Lower leg skin (tissue), 4 donors: ENCODE results near the gene HAGH. TPM values are rescaled to one million over a fixed set of nuclear protein-coding genes. Genes with fewer than 3 reads are reported as not detected.

Source experiments
- DNase-seq, 2 donors: peaks; one replicate each; pipeline ENCODE4 v3.0.0-alpha.2; 2019; ENCODE audit warnings: low spot score in 2 of 2
- H3K4me3 ChIP-seq: fragments of 200-600 bp; sonication (generic); 2 replicates; pipeline ENCODE4 v1.5.1; 2017; ENCODE audit warnings: mild to moderate bottlenecking, low read depth; ENCODE audit not compliant: poor library complexity, severe bottlenecking
- CTCF ChIP-seq, 3 donors: fragments of 450-650 bp; IDR thresholded peaks; one replicate each; pipeline ENCODE4 v1.5.1; 2016; ENCODE audit warnings: antibody characterized with exemption in 3 of 3, mild to moderate bottlenecking in 3 of 3, moderate library complexity in 2 of 3
- POLR2A ChIP-seq, 2 donors: fragments of 450-650 bp; IDR thresholded peaks; one replicate each; pipeline ENCODE4 v1.6.1; 2016 to 2017; ENCODE audit warnings: antibody characterized with exemption in 2 of 2, mild to moderate bottlenecking in 1 of 2, moderate library complexity in 1 of 2
- WGBS, 2 donors: methylation state at CpG; one replicate each; pipeline ENCODE4 v1.1.5; 2018; 5-methylcytosine and 5-hydroxymethylcytosine counted together
- intact Hi-C: fragments of 100-400 bp; cut with DNase I; formaldehyde crosslinking; loops from one replicate; pipeline ENCODE4 v1.15.0; 2023; ENCODE audit warnings: low total_unique reads
- total RNA-seq, 4 donors: library from RNA; depleted of rRNA; stranded (reverse); fragments of >200 nt; gene quantifications; one replicate each; pipeline ENCODE4 v1.1.0, GENCODE V29; 2016

HAGH gene
- total RNA-seq, 4 donors from 2014 or later = 57.8 to 104 (median 89.0) TPM

GRCh38 chr16:1760911-1761310, 65.7 kb downstream of the HAGH start:
- TF ChIP-seq POLR2A (IDR thresholded peaks at IDR 0.05) (no peak), CTCF (IDR thresholded peaks at IDR 0.05) (no peak)
- DNase-seq = no peak
- H3K4me3 ChIP-seq = no peak overlapping the region
- 91 to 97% methylated on average over 10 to 15 of the region's 15 CpGs for WGBS, 2 donors
- intact Hi-C loops = no loop called here

GRCh38 chr16:1759511-1759910, 67.1 kb downstream of the HAGH start:
- no peak for DNase-seq
- TF ChIP-seq POLR2A (IDR thresholded peaks at IDR 0.05) = no peak
- no peak for TF ChIP-seq CTCF (IDR thresholded peaks at IDR 0.05)
- 92 to 93% methylated on average over 15 to 20 of the region's 21 CpGs for WGBS, 2 donors
- intact Hi-C loops = no loop called here
- H3K4me3 ChIP-seq = no peak overlapping the region

DNA sequence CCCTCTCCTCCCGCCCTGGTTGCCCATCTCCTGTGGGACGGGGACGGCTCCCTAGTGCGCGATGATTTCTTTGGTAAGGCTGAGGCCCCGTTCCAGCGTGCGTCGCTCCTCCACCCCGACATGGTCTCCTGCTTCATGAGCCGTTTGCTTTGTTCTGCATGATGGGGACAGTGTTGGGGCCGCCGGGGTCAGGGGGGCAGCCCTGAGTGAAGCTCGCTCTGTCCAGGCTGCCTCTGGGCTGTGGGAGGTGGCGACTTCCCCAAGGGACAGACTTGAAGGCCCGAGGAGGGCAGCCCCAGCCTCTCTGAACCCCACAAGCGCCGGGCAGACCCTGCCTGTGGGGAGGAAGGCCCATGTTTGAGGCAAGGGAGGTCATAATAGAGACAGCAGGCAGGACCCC, 67.7 kb downstream of the HAGH start:
- TF ChIP-seq CTCF (IDR thresholded peaks at IDR 0.05) = no peak
- no peak for TF ChIP-seq POLR2A (IDR thresholded peaks at IDR 0.05)
- intact Hi-C loops = no loop called here
- 94 to 97% methylated on average over 18 of the region's 18 CpGs for WGBS, 2 donors
- no peak for DNase-seq
- no peak overlapping the region for H3K4me3 ChIP-seq

DNA sequence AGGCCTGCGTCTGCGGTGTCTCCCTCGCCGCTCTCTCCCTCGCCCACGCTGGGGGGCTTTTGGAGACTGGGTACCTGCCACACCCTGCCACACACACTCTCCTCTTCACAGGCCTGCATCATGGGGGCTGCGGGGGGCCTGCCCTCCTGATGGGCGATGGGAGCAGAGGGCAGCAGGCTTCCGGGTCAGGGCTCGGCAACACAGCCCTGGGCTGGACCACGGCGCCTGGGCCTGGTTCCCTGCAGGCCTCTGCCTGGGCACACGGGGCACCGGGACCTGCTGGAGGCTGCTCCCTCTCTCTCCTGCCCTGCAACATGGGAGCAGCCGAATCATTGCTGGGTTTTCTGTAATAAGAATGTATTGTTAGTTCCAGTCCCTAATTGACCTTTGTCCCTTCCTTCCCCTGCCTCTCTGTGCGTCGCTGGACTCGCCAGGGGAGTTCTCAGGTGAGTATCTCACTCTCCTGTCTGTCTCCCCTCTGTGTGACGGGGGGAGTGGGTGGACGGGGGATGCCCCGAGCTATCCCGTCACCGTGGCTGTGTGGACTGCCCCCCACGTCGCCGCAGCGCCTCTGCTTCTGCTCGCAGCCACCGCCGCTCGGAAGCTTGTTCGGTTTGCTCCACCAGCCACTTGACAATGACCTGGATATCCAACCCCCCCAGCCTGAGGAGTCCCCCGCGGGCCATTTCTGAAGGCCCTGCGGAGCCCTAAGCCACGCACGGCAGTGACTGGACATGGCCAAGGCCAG, 68.7 kb downstream of the HAGH start:
- WGBS, 2 donors = 95% methylated on average over 35 to 36 of the region's 37 CpGs
- intact Hi-C loops = no loop called here
- no peak overlapping the region for H3K4me3 ChIP-seq
- TF ChIP-seq POLR2A (IDR thresholded peaks at IDR 0.05) (no peak), CTCF (IDR thresholded peaks at IDR 0.05) (no peak)
- DNase-seq = no peak

Other genes starting within 250 kb of the HAGH start
- 10 to 100 TPM; 12.5 to 24.7 (median 16.2) TPM for gene IFT140, start 214.8 kb downstream of the HAGH start, total RNA-seq
- 10 to 100 TPM; 14.2 to 29.6 (median 19.3) TPM for gene CRAMP1, start 214.5 kb downstream of the HAGH start, total RNA-seq
- gene JPT2, start 148.5 kb downstream of the HAGH start, total RNA-seq = 10 to 100 TPM; 23.3 to 40.1 (median 38.1) TPM
- gene MAPK8IP3, start 120.6 kb downstream of the HAGH start, total RNA-seq = 10 to 100 TPM; 59.9 to 95.8 (median 62.9) TPM
- 10 to 100 TPM; 77.7 to 98.4 (median 85.8) TPM for gene NME3, start 55.3 kb downstream of the HAGH start, total RNA-seq
- gene EME2, start 54.0 kb downstream of the HAGH start, total RNA-seq = 10 to 100 TPM in 3 of 4 donors, 1 to 10 TPM in 1; 7.6 to 22.3 (median 13.0) TPM
- 100 to 1,000 TPM in 3 of 4 donors, 10 to 100 TPM in 1; 90.9 to 126 (median 105) TPM for gene MRPS34, start 53.7 kb downstream of the HAGH start, total RNA-seq
- 100 to 1,000 TPM; 146 to 238 (median 172) TPM for gene SPSB3, start 44.3 kb downstream of the HAGH start, total RNA-seq
- 100 to 1,000 TPM in 1 of 4 donors, 10 to 100 TPM in 3; 79.7 to 108 (median 91.3) TPM for gene NUBP2, start 43.9 kb downstream of the HAGH start, total RNA-seq
- under 1 TPM; 0.59 to 0.69 (median 0.64) TPM for gene IGFALS, start 33.1 kb downstream of the HAGH start, total RNA-seq
- 10 to 100 TPM; 46.2 to 89.0 (median 62.3) TPM for gene FAHD1, start 381 bp upstream of the HAGH start, total RNA-seq
- gene MEIOB, start 45.3 kb upstream of the HAGH start, total RNA-seq = under 1 TPM in 1 of 4 donors, not detected in 3; 0.42 TPM
- 100 to 1,000 TPM; 103 to 153 (median 120) TPM for gene HS3ST6, start 91.6 kb upstream of the HAGH start, total RNA-seq
- gene MSRB1, start 116.4 kb upstream of the HAGH start, total RNA-seq = 10 to 100 TPM; 18.7 to 44.3 (median 31.7) TPM
- gene RPL3L, start 127.9 kb upstream of the HAGH start, total RNA-seq = 1 to 10 TPM in 1 of 4 donors, not detected in 3; 1.6 TPM
- gene NDUFB10, start 132.7 kb upstream of the HAGH start, total RNA-seq = 100 to 1,000 TPM; 183 to 245 (median 217) TPM
- 1,000 to 10,000 TPM; 2,603 to 4,441 (median 3,196) TPM for gene RPS2, start 138.0 kb upstream of the HAGH start, total RNA-seq
- not detected for gene RNF151, start 140.0 kb upstream of the HAGH start, total RNA-seq
- gene TBL3, start 145.2 kb upstream of the HAGH start, total RNA-seq = 100 to 1,000 TPM in 2 of 4 donors, 10 to 100 TPM in 2; 60.8 to 114 (median 83.7) TPM
- gene NOXO1, start 154.6 kb upstream of the HAGH start, total RNA-seq = 1 to 10 TPM in 1 of 4 donors, under 1 TPM in 1, not detected in 2; 0.23 to 1.2 TPM
- gene GFER, start 157.4 kb upstream of the HAGH start, total RNA-seq = 10 to 100 TPM in 3 of 4 donors, 1 to 10 TPM in 1; 9.7 to 14.4 (median 11.6) TPM
- 1 to 10 TPM in 1 of 4 donors, under 1 TPM in 2, not detected in 1; 0.72 to 1.1 (median 0.78) TPM for gene SYNGR3, start 163.1 kb upstream of the HAGH start, total RNA-seq
- 100 to 1,000 TPM in 2 of 4 donors, 10 to 100 TPM in 2; 56.1 to 117 (median 86.5) TPM for gene ZNF598, start 183.0 kb upstream of the HAGH start, total RNA-seq
- 1 to 10 TPM in 2 of 4 donors, under 1 TPM in 1, not detected in 1; 0.38 to 3.9 (median 1.6) TPM for gene NPW, start 193.0 kb upstream of the HAGH start, total RNA-seq
- 10 to 100 TPM; 11.9 to 30.6 (median 27.3) TPM for gene NHERF2, start 200.1 kb upstream of the HAGH start, total RNA-seq
- 10 to 100 TPM in 3 of 4 donors, 1 to 10 TPM in 1; 5.8 to 29.9 (median 21.5) TPM for gene NTHL1, start 221.0 kb upstream of the HAGH start, total RNA-seq
- gene TSC2, start 221.2 kb upstream of the HAGH start, total RNA-seq = 100 to 1,000 TPM in 1 of 4 donors, 10 to 100 TPM in 3; 56.7 to 130 (median 65.1) TPM